Measurements from ENCODE around the gene NRP2.

GRCh38 chr2:205709319-205709718 is 27.0 kb downstream of the NRP2 start:
- TF ChIP-seq POLR2A (IDR thresholded peaks at IDR 0.05), result no peak
- TF ChIP-seq CTCF (IDR thresholded peaks at IDR 0.05), result no peak
- no peak for TF ChIP-seq EP300 (IDR thresholded peaks at IDR 0.05)
